LNCAP (cell line): ENCODE measurements around the gene ARPP19.

ENCODE experiments used
- TF ChIP-seq, protein P1 (sequence below): fragments of 450-650 bp; IDR thresholded peaks from 2 replicates; pipeline ENCODE4 v1.5.1; 2017; ENCODE audit warnings: mild to moderate bottlenecking

The ARPP19 gene

GRCh38 chr15:52575072-52575471 is 6.2 kb upstream of the ARPP19 start:
- TF ChIP-seq, protein P1, sequence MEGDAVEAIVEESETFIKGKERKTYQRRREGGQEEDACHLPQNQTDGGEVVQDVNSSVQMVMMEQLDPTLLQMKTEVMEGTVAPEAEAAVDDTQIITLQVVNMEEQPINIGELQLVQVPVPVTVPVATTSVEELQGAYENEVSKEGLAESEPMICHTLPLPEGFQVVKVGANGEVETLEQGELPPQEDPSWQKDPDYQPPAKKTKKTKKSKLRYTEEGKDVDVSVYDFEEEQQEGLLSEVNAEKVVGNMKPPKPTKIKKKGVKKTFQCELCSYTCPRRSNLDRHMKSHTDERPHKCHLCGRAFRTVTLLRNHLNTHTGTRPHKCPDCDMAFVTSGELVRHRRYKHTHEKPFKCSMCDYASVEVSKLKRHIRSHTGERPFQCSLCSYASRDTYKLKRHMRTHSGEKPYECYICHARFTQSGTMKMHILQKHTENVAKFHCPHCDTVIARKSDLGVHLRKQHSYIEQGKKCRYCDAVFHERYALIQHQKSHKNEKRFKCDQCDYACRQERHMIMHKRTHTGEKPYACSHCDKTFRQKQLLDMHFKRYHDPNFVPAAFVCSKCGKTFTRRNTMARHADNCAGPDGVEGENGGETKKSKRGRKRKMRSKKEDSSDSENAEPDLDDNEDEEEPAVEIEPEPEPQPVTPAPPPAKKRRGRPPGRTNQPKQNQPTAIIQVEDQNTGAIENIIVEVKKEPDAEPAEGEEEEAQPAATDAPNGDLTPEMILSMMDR, result no peak

- TF ChIP-seq, protein P1, result no peak
These were observed 794 bp downstream of the ARPP19 start for GRCh38 chr15:52567871-52568600.

DNA sequence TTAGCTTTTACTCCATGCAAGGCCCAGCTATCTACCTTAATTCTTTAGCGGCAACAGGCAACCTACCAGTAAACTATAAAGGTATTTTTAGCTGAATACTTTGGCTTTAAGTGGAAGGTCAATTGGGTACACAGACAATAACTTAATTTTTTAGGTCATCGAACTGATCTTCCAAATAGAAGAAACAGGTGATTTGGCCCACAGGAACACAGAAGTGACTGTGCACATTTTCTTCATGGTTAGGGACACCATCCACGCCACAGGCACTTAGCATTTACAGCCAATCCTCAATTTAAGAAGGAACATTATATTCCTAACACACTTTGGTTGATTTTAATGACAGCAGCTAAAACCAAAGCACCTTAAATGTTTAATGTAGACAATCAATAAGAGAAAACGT is 1.9 kb downstream of the ARPP19 start:
- TF ChIP-seq, protein P1, result no peak

DNA sequence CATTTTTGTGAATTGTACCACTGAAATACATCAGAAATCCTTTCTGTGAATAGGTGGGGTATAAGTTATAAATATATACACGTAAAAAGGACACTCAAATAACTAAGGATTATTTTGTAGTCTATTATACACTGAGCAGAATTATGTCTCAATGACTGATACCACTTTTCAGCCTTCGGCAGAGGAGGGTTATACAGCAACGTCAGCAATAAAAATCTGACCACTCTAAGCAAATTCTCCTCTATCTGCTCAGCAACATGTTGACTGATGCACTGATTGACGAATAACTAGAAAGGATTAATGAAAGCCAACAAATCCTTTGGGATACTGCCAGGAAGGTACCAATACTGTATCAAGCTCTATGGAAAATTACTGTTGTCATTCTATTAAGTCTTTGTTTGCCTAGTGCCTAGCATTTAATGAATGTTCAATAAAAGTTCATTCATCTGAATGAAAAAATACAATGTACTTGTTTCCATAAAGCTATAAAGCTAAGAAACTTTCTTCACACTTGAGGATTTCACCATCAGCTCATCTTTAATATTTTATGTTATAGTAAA is 5.2 kb downstream of the ARPP19 start:
- TF ChIP-seq, protein P1, result no peak

DNA sequence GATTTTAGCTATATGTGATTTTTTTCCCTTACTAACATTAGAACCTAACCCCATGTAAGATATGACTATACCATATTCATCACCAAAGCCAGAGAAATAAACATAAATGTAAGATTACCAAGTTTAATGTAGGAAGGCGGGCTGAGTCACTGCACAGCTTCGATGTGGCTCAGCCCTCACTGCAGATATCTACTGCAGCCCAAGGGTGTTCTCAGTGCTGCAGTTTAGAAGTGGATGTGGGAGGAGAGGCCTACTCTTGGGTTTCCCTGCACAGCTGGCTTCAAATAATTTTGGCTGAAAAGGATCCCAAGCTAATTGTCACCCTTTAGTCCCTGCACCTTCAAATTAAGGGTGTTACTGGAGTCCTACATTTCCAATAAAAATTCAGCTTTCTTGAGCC is 9.3 kb downstream of the ARPP19 start:
- TF ChIP-seq, protein P1, result no peak

- TF ChIP-seq, protein P1, result no peak
These were observed 9.8 kb downstream of the ARPP19 start for GRCh38 chr15:52559022-52559421.

- TF ChIP-seq, protein P1, result no peak
These were observed 10.6 kb downstream of the ARPP19 start for GRCh38 chr15:52558196-52558595.
